ENCODE results near the gene LPGAT1.

DNA sequence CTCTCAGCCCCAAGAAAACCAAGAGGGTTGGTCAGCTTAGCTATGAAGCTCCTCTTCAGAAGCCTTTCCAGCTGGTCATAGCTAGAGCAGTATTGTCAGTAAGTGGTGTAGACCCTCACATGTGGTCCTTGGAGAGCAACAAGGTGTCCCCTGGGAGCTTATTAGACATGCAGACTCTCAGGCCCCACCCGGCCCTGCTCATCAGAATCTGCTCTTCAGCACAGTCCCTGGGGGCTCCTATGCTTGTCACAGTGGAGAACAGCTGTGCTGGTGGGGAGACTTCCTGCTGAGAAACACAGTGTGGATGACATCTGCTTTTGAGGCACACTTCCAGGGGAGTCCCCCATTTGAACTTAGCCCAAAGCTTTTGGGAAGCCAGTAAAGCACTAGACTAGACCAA lies 133.2 kb downstream of the LPGAT1 start:
- TF ChIP-seq, protein P1, sequence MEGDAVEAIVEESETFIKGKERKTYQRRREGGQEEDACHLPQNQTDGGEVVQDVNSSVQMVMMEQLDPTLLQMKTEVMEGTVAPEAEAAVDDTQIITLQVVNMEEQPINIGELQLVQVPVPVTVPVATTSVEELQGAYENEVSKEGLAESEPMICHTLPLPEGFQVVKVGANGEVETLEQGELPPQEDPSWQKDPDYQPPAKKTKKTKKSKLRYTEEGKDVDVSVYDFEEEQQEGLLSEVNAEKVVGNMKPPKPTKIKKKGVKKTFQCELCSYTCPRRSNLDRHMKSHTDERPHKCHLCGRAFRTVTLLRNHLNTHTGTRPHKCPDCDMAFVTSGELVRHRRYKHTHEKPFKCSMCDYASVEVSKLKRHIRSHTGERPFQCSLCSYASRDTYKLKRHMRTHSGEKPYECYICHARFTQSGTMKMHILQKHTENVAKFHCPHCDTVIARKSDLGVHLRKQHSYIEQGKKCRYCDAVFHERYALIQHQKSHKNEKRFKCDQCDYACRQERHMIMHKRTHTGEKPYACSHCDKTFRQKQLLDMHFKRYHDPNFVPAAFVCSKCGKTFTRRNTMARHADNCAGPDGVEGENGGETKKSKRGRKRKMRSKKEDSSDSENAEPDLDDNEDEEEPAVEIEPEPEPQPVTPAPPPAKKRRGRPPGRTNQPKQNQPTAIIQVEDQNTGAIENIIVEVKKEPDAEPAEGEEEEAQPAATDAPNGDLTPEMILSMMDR (IDR thresholded peaks at IDR 0.05; ENCODE audit: low read length) = no peak
- TF ChIP-seq EZH2 (optimal IDR thresholded peaks at IDR 0.05; ENCODE audit: low read depth, low read length) (no peak), EZH2phosphoT487 (IDR thresholded peaks at IDR 0.05; ENCODE audit: low read length) (no peak)
